Measurements from ENCODE around the gene LIFR.

- TF ChIP-seq CTCF (IDR thresholded peaks at IDR 0.05; ENCODE audit: extremely low read depth in 1 of 2, insufficient read depth in 1 of 2, low read depth in 1 of 2, low read length in 2 of 2) = no peak
- no peak for TF ChIP-seq EZH2 (IDR thresholded peaks at IDR 0.05; ENCODE audit: borderline replicate concordance, low read depth, low read length, severe bottlenecking)
Measured at GRCh38 chr5:38602641-38603040, 46.2 kb upstream of the LIFR start.
